HFFc6 (cell line): ENCODE measurements around the gene GRIN2A. TPM values are rescaled to one million over a fixed set of nuclear protein-coding genes. Genes with fewer than 3 reads are reported as not detected.

Experiments
- DNase-seq: peaks from one replicate; pipeline ENCODE4 v3.0.0-alpha.2; 2018
- H3K27ac Mint-ChIP-seq: 2 replicates; pipeline ENCODE4 v1.8.0; 2020; ENCODE audit warnings: mild to moderate bottlenecking, mixed read lengths
- H3K27me3 Mint-ChIP-seq: 2 replicates; pipeline ENCODE4 v1.8.0; 2021; ENCODE audit warnings: mild to moderate bottlenecking, moderate library complexity, mixed read lengths; ENCODE audit not compliant: insufficient read depth
- H3K36me3 Mint-ChIP-seq: 2 replicates; pipeline ENCODE4 v1.8.0; 2021; ENCODE audit warnings: low read depth, mixed read lengths
- H3K4me1 Mint-ChIP-seq: 2 replicates; pipeline ENCODE4 v1.8.0; 2020; ENCODE audit warnings: low read depth, mixed read lengths
- H3K4me3 Mint-ChIP-seq: 2 replicates; pipeline ENCODE4 v1.8.0; 2020; ENCODE audit warnings: mild to moderate bottlenecking, moderate library complexity, mixed read lengths
- H3K9me3 Mint-ChIP-seq: 2 replicates; pipeline ENCODE4 v1.8.0; 2020; ENCODE audit warnings: mild to moderate bottlenecking, mixed read lengths
- CTCF ChIP-seq: fragments of 200-600 bp; sonication (generic); IDR thresholded peaks from 2 replicates; pipeline ENCODE4 v1.5.0; 2021; ENCODE audit warnings: antibody characterized with exemption, mild to moderate bottlenecking
- total RNA-seq, 6 experiments: library from RNA; stranded (reverse); fragmentation: NEBNext Ultra II Directional; extraction: Animal tissue kit (Norgen Biotek cat#: 25700); gene quantifications; 2 replicates in 1 of 6; 3 replicates in 5 of 6; pipeline ENCODE4 v1.2.3, GENCODE V29; 2021

The GRIN2A gene
- total RNA-seq, 6 experiments from 2014 or later: 0.02 to 0.18 (median 0.08) TPM; not detected in 1

DNA sequence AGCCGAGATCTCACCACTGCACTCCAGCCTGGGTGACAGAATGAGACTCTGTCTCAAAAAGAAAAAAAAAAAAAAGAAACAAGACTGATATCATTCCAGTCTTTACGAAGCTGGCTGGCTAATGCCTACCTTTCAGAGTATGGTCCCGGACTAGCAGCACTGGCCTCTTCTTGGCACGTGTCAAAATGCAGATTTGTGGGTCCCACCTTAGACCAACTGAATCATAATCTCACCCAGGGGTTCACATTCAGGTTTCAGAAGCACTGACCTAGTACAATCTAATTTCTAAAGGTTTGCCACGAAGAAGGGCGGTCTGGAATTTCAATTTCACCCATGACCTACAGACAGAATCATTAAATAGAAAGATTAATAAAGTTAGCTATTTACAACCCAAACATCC lies 43.4 kb upstream of the GRIN2A start:
- H3K4me3 Mint-ChIP-seq: no peak overlapping the region
- no peak overlapping the region for H3K27ac Mint-ChIP-seq
- peaks cover 2% of the 10 kb centered on the region; the same call in 1 of the 2 replicates for H3K27me3 Mint-ChIP-seq
- no peaks in the 10 kb centered on the region for H3K36me3 Mint-ChIP-seq
- TF ChIP-seq CTCF: no peak
- H3K9me3 Mint-ChIP-seq: peaks cover 6% of the 10 kb centered on the region
- no peaks in the 10 kb centered on the region for H3K4me1 Mint-ChIP-seq
- no peak for DNase-seq

DNA sequence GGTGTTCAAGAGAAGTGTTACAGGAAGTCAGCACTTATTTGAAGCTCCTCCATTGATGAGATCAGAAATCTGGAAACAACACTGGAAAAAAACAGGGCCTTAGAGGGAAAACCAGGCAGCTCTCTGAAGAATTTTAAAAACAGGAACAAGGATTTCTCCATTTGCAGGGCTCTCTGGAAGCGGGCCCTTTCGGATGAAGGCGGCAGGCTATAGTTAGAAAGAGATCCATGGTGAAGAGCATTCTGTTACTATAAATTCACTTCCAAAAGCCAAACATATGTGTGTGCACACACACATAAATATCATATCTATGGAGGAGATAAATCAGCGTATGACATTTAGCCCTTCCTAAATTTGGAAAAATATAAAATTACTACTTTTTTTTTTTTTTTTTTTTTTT lies 42.6 kb upstream of the GRIN2A start:
- no peak for TF ChIP-seq CTCF
- H3K9me3 Mint-ChIP-seq: peaks cover 6% of the 10 kb centered on the region
- H3K4me3 Mint-ChIP-seq: no peak overlapping the region
- H3K36me3 Mint-ChIP-seq: no peaks in the 10 kb centered on the region
- peaks cover 6% of the 10 kb centered on the region; the same call in 1 of the 2 replicates for H3K27me3 Mint-ChIP-seq
- no peak for DNase-seq
- no peak overlapping the region for H3K27ac Mint-ChIP-seq
- H3K4me1 Mint-ChIP-seq: no peaks in the 10 kb centered on the region

GRCh38 chr16:10220942-10221341 lies 38.7 kb upstream of the GRIN2A start:
- DNase-seq: no peak
- Mint-ChIP-seq H3K4me1 (no peaks in the 10 kb centered on the region), H3K27me3 (peaks cover 8% of the 10 kb centered on the region), H3K9me3 (peaks cover 6% of the 10 kb centered on the region), H3K27ac (no peak overlapping the region), H3K4me3 (no peak overlapping the region), H3K36me3 (no peaks in the 10 kb centered on the region)
- TF ChIP-seq CTCF: no peak

GRCh38 chr16:10219742-10220141 lies 37.5 kb upstream of the GRIN2A start:
- no peaks in the 10 kb centered on the region for H3K4me1 Mint-ChIP-seq
- peaks cover 6% of the 10 kb centered on the region for H3K27me3 Mint-ChIP-seq
- H3K4me3 Mint-ChIP-seq: no peak overlapping the region
- no peak for DNase-seq
- H3K9me3 Mint-ChIP-seq: peaks cover 6% of the 10 kb centered on the region
- TF ChIP-seq CTCF: no peak
- H3K27ac Mint-ChIP-seq: no peak overlapping the region
- H3K36me3 Mint-ChIP-seq: no peaks in the 10 kb centered on the region

DNA sequence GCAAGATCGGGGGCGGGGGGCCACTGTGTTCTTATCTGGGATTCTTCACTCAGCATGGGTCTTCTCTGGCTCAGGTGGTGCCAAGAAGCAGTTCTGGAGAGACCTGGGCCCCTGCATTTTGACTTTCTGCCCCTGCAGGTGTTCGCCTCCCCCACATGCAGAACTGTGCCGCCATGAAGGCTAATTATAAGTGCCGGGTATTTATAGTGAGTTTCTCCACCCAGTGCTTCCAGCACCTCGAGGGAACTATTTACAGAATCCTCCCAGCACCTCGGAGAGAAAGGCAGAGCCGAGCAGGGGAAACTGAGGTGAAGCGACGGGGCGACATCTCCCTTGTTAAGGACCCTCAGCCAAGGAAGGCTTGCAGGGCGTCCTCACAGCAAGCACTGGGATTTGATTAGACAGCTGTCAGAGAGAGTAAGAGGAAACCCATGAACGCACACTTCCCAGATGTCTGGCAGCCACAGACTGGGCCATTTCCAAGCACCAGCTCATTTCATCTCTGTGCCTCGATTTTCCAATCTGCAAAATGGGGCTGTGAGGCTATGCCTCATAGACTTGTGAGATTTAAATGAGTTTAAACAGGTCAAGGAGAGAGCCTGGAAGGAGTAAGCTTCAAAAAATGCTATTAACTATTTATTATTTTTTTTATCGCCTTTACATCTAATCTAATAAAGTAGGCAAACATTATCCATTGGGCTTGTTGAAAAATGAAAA lies 36.4 kb upstream of the GRIN2A start:
- Mint-ChIP-seq H3K9me3 (no peaks in the 10 kb centered on the region), H3K27me3 (peaks cover 6% of the 10 kb centered on the region), H3K27ac (no peak overlapping the region), H3K4me3 (no peak overlapping the region), H3K4me1 (no peaks in the 10 kb centered on the region), H3K36me3 (no peaks in the 10 kb centered on the region)
- DNase-seq: no peak
- no peak for TF ChIP-seq CTCF
